Prostate gland (tissue), 2 donors: ENCODE data around the gene ADGRF4. TPM values are rescaled to one million over a fixed set of nuclear protein-coding genes. Genes with fewer than 3 reads are reported as not detected.

Experiments used
- DNase-seq: peaks from one replicate; pipeline ENCODE4 v3.0.0-alpha.2; 2019; ENCODE audit warnings: low spot score
- H3K27ac ChIP-seq, 2 donors: fragments of 200-600 bp; sonication (generic); 2 replicates each; pipeline ENCODE4 v1.5.1; 2017 to 2019
- H3K27me3 ChIP-seq: fragments of 200-600 bp; sonication (generic); replicated peaks from 2 replicates; pipeline ENCODE4 v1.5.1; 2019; ENCODE audit not compliant: insufficient read depth
- H3K36me3 ChIP-seq, 2 donors: fragments of 200-600 bp; sonication (generic); 1 replicate in 1 of 2; 2 replicates in 1 of 2; pipeline versions ENCODE4 v1.5.1 to v1.8.1; 2017 to 2019
- H3K4me1 ChIP-seq: fragments of 200-600 bp; sonication (generic); replicated peaks from 2 replicates; pipeline ENCODE4 v1.5.1; 2019
- H3K4me3 ChIP-seq, 2 donors: fragments of 200-600 bp; sonication (generic); 2 replicates each; pipeline ENCODE4 v1.5.1; 2017 to 2019
- H3K9me3 ChIP-seq: fragments of 200-600 bp; sonication (generic); 2 replicates; pipeline ENCODE4 v1.5.1; 2017
- CTCF ChIP-seq, 4 experiments: fragments of 200-600 bp in 2 of 4; fragments of 450-650 bp in 2 of 4; sonication (generic) in 2 of 4; IDR thresholded peaks; 1 replicate in 3 of 4; 2 replicates in 1 of 4; pipeline ENCODE4 v1.5.1; 2016 to 2019; ENCODE audit warnings: antibody characterized with exemption in 4 of 4, mild to moderate bottlenecking in 2 of 4, moderate library complexity in 2 of 4
- POLR2A ChIP-seq: fragments of 450-650 bp; IDR thresholded peaks from one replicate; pipeline ENCODE4 v1.6.1; 2016; ENCODE audit warnings: antibody characterized with exemption, mild to moderate bottlenecking
- POLR2AphosphoS5 ChIP-seq: sonication (generic); formaldehyde crosslinking; IDR thresholded peaks from one replicate; pipeline ENCODE4 v1.6.1; 2017; ENCODE audit warnings: antibody characterized with exemption
- WGBS: methylation state at CpG from one replicate; pipeline ENCODE4 v1.1.5; 2018; 5-methylcytosine and 5-hydroxymethylcytosine counted together
- intact Hi-C: fragments of 100-400 bp; cut with DNase I; formaldehyde crosslinking; loops from one replicate; pipeline ENCODE4 v1.14.2; 2022
- total RNA-seq, 2 donors: library from RNA; depleted of rRNA; stranded (reverse); fragments of >200 nt; gene quantifications; one replicate each; pipeline ENCODE4 v1.1.0, GENCODE V29; 2016

Gene ADGRF4
- total RNA-seq, 2 donors from 2014 or later = 0.23 TPM; not detected in 1

- no peaks in the 10 kb centered on the region for H3K9me3 ChIP-seq
- no peak overlapping the region for H3K4me3 ChIP-seq
- intact Hi-C loops = no loop called here
- no peaks in the 10 kb centered on the region for H3K4me1 ChIP-seq
- no peaks in the 10 kb centered on the region for H3K36me3 ChIP-seq
- no peaks in the 10 kb centered on the region for H3K27me3 ChIP-seq
- TF ChIP-seq POLR2AphosphoS5 = no peak
- TF ChIP-seq POLR2A = no peak
- TF ChIP-seq CTCF (IDR thresholded peaks at IDR 0.05) = no peak
- WGBS = 78% methylated on average over 4 of the region's 4 CpGs
- no peak overlapping the region for H3K27ac ChIP-seq
- DNase-seq = no peak
These were observed 20.8 kb upstream of the ADGRF4 start for GRCh38 chr6:47677381-47678100.

- H3K4me3 ChIP-seq = no peak overlapping the region
- WGBS = 87% methylated on average over 1 of the region's 1 CpG
- no peaks in the 10 kb centered on the region for H3K9me3 ChIP-seq
- no peaks in the 10 kb centered on the region for H3K36me3 ChIP-seq
- no peak for DNase-seq
- H3K4me1 ChIP-seq = no peaks in the 10 kb centered on the region
- H3K27ac ChIP-seq = no peak overlapping the region
- H3K27me3 ChIP-seq = no peaks in the 10 kb centered on the region
- intact Hi-C loops = no loop called here
- TF ChIP-seq POLR2AphosphoS5 = no peak
These were observed 19.6 kb upstream of the ADGRF4 start for GRCh38 chr6:47678739-47679138.

- WGBS = 73% methylated on average over 4 of the region's 4 CpGs
- H3K4me3 ChIP-seq = no peak overlapping the region
- no peaks in the 10 kb centered on the region for H3K9me3 ChIP-seq
- DNase-seq = no peak
- TF ChIP-seq POLR2A (no peak), POLR2AphosphoS5 (no peak)
- H3K4me1 ChIP-seq = no peaks in the 10 kb centered on the region
- no peaks in the 10 kb centered on the region for H3K36me3 ChIP-seq
- no peaks in the 10 kb centered on the region for H3K27me3 ChIP-seq
- intact Hi-C loops = no loop called here
- H3K27ac ChIP-seq = no peak overlapping the region
These were observed 19.0 kb upstream of the ADGRF4 start for GRCh38 chr6:47679322-47679906.

- DNase-seq = no peak
- TF ChIP-seq CTCF (IDR thresholded peaks at IDR 0.05) (no peak), POLR2AphosphoS5 (no peak), POLR2A (no peak)
- Histone ChIP-seq H3K4me1 (no peaks in the 10 kb centered on the region), H3K9me3 (no peaks in the 10 kb centered on the region), H3K36me3 (no peaks in the 10 kb centered on the region), H3K27me3 (no peaks in the 10 kb centered on the region), H3K4me3 (no peak overlapping the region), H3K27ac (no peak overlapping the region)
- intact Hi-C loops = no loop called here
- 63% methylated on average over 2 of the region's 2 CpGs for WGBS
These were observed 18.3 kb upstream of the ADGRF4 start for GRCh38 chr6:47680051-47680450.

- 92% methylated on average over 4 of the region's 4 CpGs for WGBS
- no peaks in the 10 kb centered on the region for H3K9me3 ChIP-seq
- no peak for DNase-seq
- no peak overlapping the region for H3K27ac ChIP-seq
- H3K4me1 ChIP-seq = no peaks in the 10 kb centered on the region
- no peaks in the 10 kb centered on the region for H3K27me3 ChIP-seq
- TF ChIP-seq CTCF (IDR thresholded peaks at IDR 0.05) (no peak), POLR2AphosphoS5 (no peak), POLR2A (no peak)
- H3K4me3 ChIP-seq = no peak overlapping the region
- H3K36me3 ChIP-seq = no peaks in the 10 kb centered on the region
- intact Hi-C loops = no loop called here
These were observed 17.7 kb upstream of the ADGRF4 start for GRCh38 chr6:47680724-47681123.
